HUES6 (cell line): ENCODE data around the gene SLC36A1.

ENCODE experiments used
- H3K27ac ChIP-seq: 2 replicates; pipeline ENCODE4 v1.7.0; 2013; ENCODE audit warnings: low read depth, mild to moderate bottlenecking, low read length, inconsistent platforms
- H3K27me3 ChIP-seq: 2 replicates; pipeline ENCODE4 v1.6.1; 2013; ENCODE audit warnings: low read length; ENCODE audit not compliant: control insufficient read depth, insufficient read depth
- H3K36me3 ChIP-seq: 2 replicates; pipeline ENCODE4 v1.6.1; 2013; ENCODE audit warnings: low read length; ENCODE audit not compliant: control insufficient read depth, insufficient read depth
- H3K4me1 ChIP-seq: 2 replicates; pipeline ENCODE4 v1.6.1; 2013; ENCODE audit warnings: low read length; ENCODE audit not compliant: control insufficient read depth, insufficient read depth
- H3K4me3 ChIP-seq: 2 replicates; pipeline ENCODE4 v1.5.1; 2013; ENCODE audit warnings: low read depth, low read length
- H3K9ac ChIP-seq: one replicate; pipeline ENCODE4 v1.6.1; 2013; ENCODE audit warnings: mild to moderate bottlenecking, low read length
- H3K9me3 ChIP-seq: 2 replicates; pipeline ENCODE4 v1.6.1; 2013; ENCODE audit warnings: low read depth, low read length; ENCODE audit not compliant: control insufficient read depth, insufficient read depth

SLC36A1 gene

GRCh38 chr5:151537044-151537443 is 89.6 kb downstream of the SLC36A1 start:
- Histone ChIP-seq H3K9ac (no peak overlapping the region), H3K27ac (no peak overlapping the region), H3K36me3 (no peaks in the 10 kb centered on the region), H3K4me3 (no peak overlapping the region), H3K4me1 (no peaks in the 10 kb centered on the region), H3K27me3 (no peaks in the 10 kb centered on the region), H3K9me3 (no peaks in the 10 kb centered on the region)

- Histone ChIP-seq H3K4me1 (no peaks in the 10 kb centered on the region), H3K9me3 (no peaks in the 10 kb centered on the region), H3K36me3 (no peaks in the 10 kb centered on the region), H3K9ac (no peak overlapping the region), H3K27me3 (no peaks in the 10 kb centered on the region), H3K27ac (no peak overlapping the region), H3K4me3 (no peak overlapping the region)
These were observed 94.2 kb downstream of the SLC36A1 start for GRCh38 chr5:151541571-151541970.
